Mesenchymal stem cell (in vitro differentiated cells and primary cell): ENCODE measurements around the gene DIS3L2.

Experiments
- DNase-seq: peaks from one replicate; pipeline ENCODE4 v3.0.0-alpha.2; 2013
- H2AFZ ChIP-seq: one replicate; pipeline ENCODE4 v1.6.1; 2013; ENCODE audit warnings: low read depth, mild to moderate bottlenecking, control low read depth, inconsistent platforms, low read length, moderate library complexity
- H2AK5ac ChIP-seq: 2 replicates; pipeline ENCODE4 v1.6.1; 2013; ENCODE audit warnings: low read length, moderate library complexity, mild to moderate bottlenecking, inconsistent platforms; ENCODE audit not compliant: severe bottlenecking
- H2BK120ac ChIP-seq: one replicate; pipeline ENCODE4 v1.6.1; 2013; ENCODE audit warnings: low read depth, mild to moderate bottlenecking, inconsistent platforms, low read length, moderate library complexity
- H2BK12ac ChIP-seq, 2 experiments: one replicate each; pipeline ENCODE4 v1.6.1; 2013; ENCODE audit warnings: inconsistent platforms in 2 of 2, low read length in 2 of 2, mild to moderate bottlenecking in 2 of 2, moderate library complexity in 2 of 2, control low read depth in 1 of 2
- H2BK15ac ChIP-seq: one replicate; pipeline ENCODE4 v1.6.1; 2013; ENCODE audit warnings: mild to moderate bottlenecking, low read depth, inconsistent platforms; ENCODE audit not compliant: poor library complexity, severe bottlenecking
- H2BK5ac ChIP-seq: 2 replicates; pipeline ENCODE4 v1.6.1; 2013; ENCODE audit warnings: low read depth, mild to moderate bottlenecking, low read length, control low read depth, inconsistent platforms; ENCODE audit not compliant: poor library complexity, severe bottlenecking
- H3K14ac ChIP-seq, 2 experiments: one replicate each; pipeline ENCODE4 v1.6.1; 2013; ENCODE audit warnings: inconsistent platforms in 2 of 2, low read length in 2 of 2, control low read depth in 1 of 2, mild to moderate bottlenecking in 1 of 2, moderate library complexity in 1 of 2
- H3K18ac ChIP-seq, 2 experiments: one replicate each; pipeline ENCODE4 v1.6.1; 2013; ENCODE audit warnings: inconsistent platforms in 2 of 2, low read length in 2 of 2, control low read depth in 1 of 2, low read depth in 1 of 2, mild to moderate bottlenecking in 1 of 2
- H3K23ac ChIP-seq, 2 experiments: one replicate each; pipeline ENCODE4 v1.6.1; 2013; ENCODE audit warnings: inconsistent platforms in 2 of 2, low read length in 2 of 2, mild to moderate bottlenecking in 2 of 2, moderate library complexity in 2 of 2, control low read depth in 1 of 2
- H3K27ac ChIP-seq: 2 replicates; pipeline ENCODE4 v1.5.1; 2013; ENCODE audit warnings: mild to moderate bottlenecking, moderate library complexity, low read length, control low read depth, inconsistent platforms; ENCODE audit not compliant: poor library complexity, severe bottlenecking
- H3K27me3 ChIP-seq, 2 experiments: 2 replicates each; pipeline versions ENCODE4 v1.6.1 to v1.7.0; 2013; ENCODE audit warnings: low read length in 2 of 2, mild to moderate bottlenecking in 2 of 2, moderate library complexity in 2 of 2, control low read depth in 1 of 2, inconsistent platforms in 1 of 2; ENCODE audit not compliant: control insufficient read depth in 1 of 2, insufficient read depth in 1 of 2
- H3K36me3 ChIP-seq, 2 experiments: 2 replicates each; pipeline versions ENCODE4 v1.6.1 to v1.7.0; 2013; ENCODE audit warnings: low read length in 2 of 2, control low read depth in 1 of 2, inconsistent platforms in 1 of 2, low read depth in 1 of 2, mild to moderate bottlenecking in 1 of 2; ENCODE audit not compliant: insufficient read depth in 2 of 2, control insufficient read depth in 1 of 2
- H3K4ac ChIP-seq, 2 experiments: one replicate each; pipeline ENCODE4 v1.6.1; 2013; ENCODE audit warnings: inconsistent platforms in 2 of 2, low read length in 2 of 2, mild to moderate bottlenecking in 2 of 2, moderate library complexity in 2 of 2, control low read depth in 1 of 2, low read depth in 1 of 2
- H3K4me1 ChIP-seq: 2 replicates; pipeline ENCODE4 v1.6.1; 2013; ENCODE audit warnings: low read depth, low read length, control low read depth; ENCODE audit not compliant: control insufficient read depth, insufficient read depth
- H3K4me2 ChIP-seq: 2 replicates; pipeline ENCODE4 v1.6.1; 2013; ENCODE audit warnings: low read length, mild to moderate bottlenecking, inconsistent platforms; ENCODE audit not compliant: poor library complexity, severe bottlenecking
- H3K4me3 ChIP-seq, 2 experiments: 2 replicates each; pipeline versions ENCODE4 v1.5.1 to v1.7.0; 2013; ENCODE audit warnings: low read length in 2 of 2, mild to moderate bottlenecking in 2 of 2, control low read depth in 1 of 2, low read depth in 1 of 2; ENCODE audit not compliant: insufficient read depth in 1 of 2
- H3K79me1 ChIP-seq: replicated peaks from 2 replicates; pipeline ENCODE4 v1.6.1; 2013; ENCODE audit warnings: mild to moderate bottlenecking, control low read depth, low read length, inconsistent platforms; ENCODE audit not compliant: poor library complexity, severe bottlenecking
- H3K9ac ChIP-seq: 2 replicates; pipeline ENCODE4 v1.7.0; 2013; ENCODE audit warnings: mild to moderate bottlenecking, low read length, moderate library complexity
- H3K9me3 ChIP-seq: 2 replicates; pipeline ENCODE4 v1.7.0; 2013; ENCODE audit warnings: mild to moderate bottlenecking, low read length; ENCODE audit not compliant: control insufficient read depth
- H4K8ac ChIP-seq: one replicate; pipeline ENCODE4 v1.6.1; 2013; ENCODE audit warnings: inconsistent platforms, mild to moderate bottlenecking, low read length, moderate library complexity
- H4K91ac ChIP-seq: one replicate; pipeline ENCODE4 v1.6.1; 2013; ENCODE audit warnings: mild to moderate bottlenecking, low read length, inconsistent platforms
- WGBS: methylation state at CpG from one replicate; pipeline ENCODE4 v1.1.7; 2013; ENCODE audit warnings: mixed read lengths; 5-methylcytosine and 5-hydroxymethylcytosine counted together

Gene DIS3L2

DNA sequence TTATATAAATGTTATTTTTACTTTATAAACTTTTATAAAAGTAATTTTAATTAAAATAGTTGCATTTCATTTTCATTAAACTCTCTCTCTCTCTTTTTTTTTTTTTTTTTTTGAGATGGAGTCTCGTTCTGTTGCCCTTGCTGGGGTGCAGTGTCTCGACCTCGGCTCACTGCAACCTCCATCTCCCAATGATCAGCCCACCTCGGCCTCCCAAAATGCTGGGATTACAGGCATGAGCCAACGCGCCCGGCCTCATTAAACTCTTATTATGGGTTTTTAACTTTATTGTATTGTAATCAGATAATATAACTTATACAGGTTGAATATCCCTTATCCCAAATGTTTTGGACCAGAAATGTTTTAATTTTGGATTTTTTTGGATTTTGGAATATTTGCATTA, 24.5 kb upstream of the DIS3L2 start:
- no peak overlapping the region for H3K9ac ChIP-seq
- H3K23ac ChIP-seq: no peak overlapping the region
- no peak overlapping the region for H2BK12ac ChIP-seq
- no peak overlapping the region for H4K8ac ChIP-seq
- H3K27me3 ChIP-seq: peaks cover 14 to 54% of the 10 kb centered on the region in 2 experiments
- no peak overlapping the region for H4K91ac ChIP-seq
- H3K4me3 ChIP-seq: no peak overlapping the region
- no peak for DNase-seq
- H3K9me3 ChIP-seq: no peaks in the 10 kb centered on the region
- no peak overlapping the region for H3K18ac ChIP-seq
- no peaks in the 10 kb centered on the region for H3K79me1 ChIP-seq
- no peak overlapping the region for H3K14ac ChIP-seq
- no peak overlapping the region for H2BK15ac ChIP-seq
- no peak overlapping the region for H2AK5ac ChIP-seq
- WGBS: no CpG with 5 or more reads among the region's 7 CpGs
- H3K4ac ChIP-seq: no peak overlapping the region
- H3K27ac ChIP-seq: no peak overlapping the region
- H3K4me1 ChIP-seq: peaks cover 4% of the 10 kb centered on the region
- H3K36me3 ChIP-seq: no peaks in the 10 kb centered on the region
- H2BK120ac ChIP-seq: no peak overlapping the region
- H2AFZ ChIP-seq: no peak overlapping the region
- H3K4me2 ChIP-seq: no peak overlapping the region
- no peak overlapping the region for H2BK5ac ChIP-seq

DNA sequence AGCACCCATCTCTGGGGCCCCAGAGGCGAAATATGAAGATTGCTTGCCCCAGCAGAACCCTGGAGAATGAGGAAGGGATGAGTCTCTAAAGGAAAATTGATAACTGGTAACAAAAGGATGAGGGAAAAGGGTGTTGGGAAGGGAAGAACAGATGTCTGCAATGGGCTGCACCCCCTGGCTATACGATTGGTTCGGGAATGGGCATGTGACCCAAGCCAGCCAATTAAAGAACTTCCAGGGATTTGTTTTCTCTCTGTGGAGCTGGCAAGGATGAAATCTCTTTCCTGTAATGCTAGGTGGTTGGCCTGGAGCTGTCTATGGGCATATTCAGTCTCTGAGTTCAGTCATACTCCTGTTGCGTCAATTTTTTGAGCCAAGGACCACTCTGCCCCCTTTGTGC, 22.5 kb upstream of the DIS3L2 start:
- Histone ChIP-seq H2BK12ac (no peak overlapping the region), H4K8ac (no peak overlapping the region), H3K4me1 (no peaks in the 10 kb centered on the region), H3K27me3 (peaks cover 8 to 37% of the 10 kb centered on the region in 2 experiments), H2AFZ (no peak overlapping the region), H3K36me3 (no peaks in the 10 kb centered on the region), H3K14ac (no peak overlapping the region), H3K18ac (no peak overlapping the region), H3K79me1 (no peaks in the 10 kb centered on the region), H2BK15ac (no peak overlapping the region), H4K91ac (no peak overlapping the region), H3K23ac (no peak overlapping the region), H2BK5ac (no peak overlapping the region), H3K9ac (no peak overlapping the region), H3K27ac (no peak overlapping the region), H3K9me3 (no peaks in the 10 kb centered on the region), H3K4ac (no peak overlapping the region), H2AK5ac (no peak overlapping the region), H3K4me3 (no peak overlapping the region), H3K4me2 (no peak overlapping the region), H2BK120ac (no peak overlapping the region)
- 96% methylated on average over 4 of the region's 4 CpGs for WGBS
- no peak for DNase-seq

DNA sequence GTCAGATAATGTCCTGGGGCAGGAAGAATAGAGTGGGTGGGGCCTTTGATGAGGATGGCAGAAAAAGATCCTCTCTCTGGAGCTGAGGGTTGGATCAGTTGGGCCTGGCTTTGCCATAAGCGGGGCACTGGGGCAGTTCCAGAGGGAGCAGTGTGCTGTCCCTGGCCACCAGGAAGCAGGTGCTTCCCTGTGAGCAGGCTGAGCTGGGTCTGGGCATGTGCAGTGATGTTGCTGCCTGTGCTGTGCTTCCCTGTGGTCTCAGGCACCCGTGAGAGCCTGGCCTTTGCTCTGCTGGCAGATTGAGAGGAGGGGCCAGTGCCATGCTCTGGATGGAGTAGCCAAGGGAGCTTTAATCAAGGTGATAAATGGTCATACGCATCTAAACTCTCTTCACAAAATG, 20.7 kb upstream of the DIS3L2 start:
- Histone ChIP-seq H3K4me3 (no peak overlapping the region), H3K27ac (no peak overlapping the region), H3K36me3 (no peaks in the 10 kb centered on the region), H3K9me3 (no peaks in the 10 kb centered on the region), H3K9ac (no peak overlapping the region), H3K14ac (no peak overlapping the region), H2BK120ac (no peak overlapping the region), H4K8ac (no peak overlapping the region), H2BK15ac (no peak overlapping the region), H3K4me2 (no peak overlapping the region), H3K79me1 (no peaks in the 10 kb centered on the region), H2AFZ (no peak overlapping the region), H4K91ac (no peak overlapping the region), H2BK5ac (no peak overlapping the region), H3K4ac (no peak overlapping the region), H3K23ac (no peak overlapping the region), H3K18ac (no peak overlapping the region), H2BK12ac (no peak overlapping the region), H3K27me3 (peaks cover 8 to 23% of the 10 kb centered on the region in 2 experiments), H2AK5ac (no peak overlapping the region), H3K4me1 (no peaks in the 10 kb centered on the region)
- no peak for DNase-seq
- WGBS: 81% methylated on average over 3 of the region's 3 CpGs

DNA sequence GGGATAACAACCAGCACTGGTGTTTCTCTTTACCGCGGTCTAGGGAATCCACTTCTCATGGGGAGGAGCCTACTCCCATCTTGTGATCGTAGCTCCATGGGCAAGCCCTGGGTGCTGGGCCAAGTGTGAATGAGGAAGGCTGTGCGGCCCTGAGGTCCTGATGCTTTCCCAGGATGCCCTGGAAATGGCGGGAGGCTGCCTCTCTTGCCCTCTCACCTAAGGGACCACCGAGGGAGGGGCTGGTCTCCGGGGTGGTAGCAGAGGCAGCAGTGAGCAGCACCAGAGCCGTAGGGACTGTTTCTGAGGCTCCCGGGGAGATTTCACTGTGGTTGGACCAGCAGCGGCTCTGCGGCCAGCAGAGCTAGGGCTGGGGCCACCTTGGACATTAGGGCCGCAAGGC, 19.8 kb upstream of the DIS3L2 start:
- H2AK5ac ChIP-seq: no peak overlapping the region
- H3K36me3 ChIP-seq: no peaks in the 10 kb centered on the region
- H3K4me1 ChIP-seq: no peaks in the 10 kb centered on the region
- H2BK12ac ChIP-seq: no peak overlapping the region
- H3K4me3 ChIP-seq: no peak overlapping the region
- no peak overlapping the region for H2BK15ac ChIP-seq
- no peak overlapping the region for H2BK120ac ChIP-seq
- H2AFZ ChIP-seq: no peak overlapping the region
- 77% methylated on average over 12 of the region's 12 CpGs for WGBS
- no peak overlapping the region for H3K23ac ChIP-seq
- H3K9me3 ChIP-seq: no peaks in the 10 kb centered on the region
- no peak overlapping the region for H2BK5ac ChIP-seq
- H3K4ac ChIP-seq: no peak overlapping the region
- H3K27me3 ChIP-seq: peaks cover 14 to 25% of the 10 kb centered on the region in 2 experiments
- no peaks in the 10 kb centered on the region for H3K79me1 ChIP-seq
- H3K9ac ChIP-seq: no peak overlapping the region
- H3K14ac ChIP-seq: no peak overlapping the region
- H3K4me2 ChIP-seq: no peak overlapping the region
- no peak overlapping the region for H3K18ac ChIP-seq
- DNase-seq: no peak
- no peak overlapping the region for H4K91ac ChIP-seq
- H4K8ac ChIP-seq: no peak overlapping the region
- no peak overlapping the region for H3K27ac ChIP-seq
